Pancreas (tissue), 10 donors: ENCODE measurements around the gene ABTB2. TPM values are rescaled to one million over a fixed set of nuclear protein-coding genes. Genes with fewer than 3 reads are reported as not detected.

Experiments
- ATAC-seq, 4 donors: fragments of 200-7000 bp; cut with Tn5 transposase; one replicate each; pipeline versions ENCODE4 v1.8.0 to v1.9.1; 2020; ENCODE audit warnings: mild to moderate bottlenecking in 4 of 4, moderate library complexity in 4 of 4
- DNase-seq, 6 donors: peaks; one replicate each; pipeline ENCODE4 v3.0.0-alpha.2; 2020
- FAIRE-seq: peaks from 2 replicates; lab custom pipeline; 2012; peaks lifted over from hg19 to GRCh38; lab: Jason Lieb, UNC
- H3K27ac ChIP-seq, 4 donors: fragments of 200-600 bp; sonication (generic); 1 replicate in 3 of 4; 2 replicates in 1 of 4; pipeline versions ENCODE4 v1.5.0 to v1.8.0; 2020
- H3K27me3 ChIP-seq, 4 donors: fragments of 200-600 bp; one replicate each; pipeline ENCODE4 v1.8.0; 2021
- H3K36me3 ChIP-seq, 3 donors: fragments of 200-600 bp; sonication (generic) in 1 of 3; one replicate each; pipeline versions ENCODE4 v1.5.0 to v1.8.0; 2020 to 2021
- H3K4me1 ChIP-seq, 3 donors: fragments of 200-600 bp; one replicate each; pipeline ENCODE4 v1.8.0; 2021
- H3K4me3 ChIP-seq, 4 donors: fragments of 200-600 bp; sonication (generic) in 2 of 4; one replicate each; pipeline versions ENCODE4 v1.5.0 to v1.8.0; 2020 to 2021
- H3K9me3 ChIP-seq, 4 donors: fragments of 200-600 bp; one replicate each; pipeline ENCODE4 v1.8.0; 2021
- CTCF ChIP-seq, 4 donors: fragments of 200-600 bp; sonication (generic) in 3 of 4; IDR thresholded peaks; one replicate each; pipeline versions ENCODE4 v1.5.0 to v1.8.0; 2021; ENCODE audit warnings: antibody characterized with exemption in 4 of 4
- WGBS, 2 donors: extraction: QIAGEN DNeasy Blood & Tissue Kit; methylation state at CpG; one replicate each; pipeline ENCODE4 v1.1.7; 2013; 5-methylcytosine and 5-hydroxymethylcytosine counted together
- intact Hi-C, 3 donors: fragments of 100-400 bp; cut with DNase I; formaldehyde crosslinking; loops; one replicate each; pipeline versions ENCODE4 v1.11.1 to v1.14.2; 2022
- polyA plus RNA-seq, 2 donors: library from polyadenylated mRNA; stranded (reverse); fragments of 200-250 nt; gene quantifications; one replicate each; pipeline ENCODE4 v1.2.3, GENCODE V29; 2013
- total RNA-seq, 6 donors: library from RNA; stranded (reverse); fragmentation: NEBNext Ultra II Directional in 4 of 6; extraction: Animal tissue kit (Norgen Biotek cat#: 25700) in 4 of 6; gene quantifications; one replicate each; pipeline versions ENCODE4 v1.2.1 to v1.2.4, GENCODE V29; 2021 to 2023
- donor health status: healthy with polysubstance abuse.
- donor health status: DM: no; HTN: no; CAD: no; lungs with moderate emphysema.
- donor health status: DM: no; HTN: no; CAD: no.
- donor health status: control.
- donor health status: control.
- donor health status: Bipolar disorder and iron deficiency.
- donor health status: DM: yes; HTN: yes; CAD: no.
- donor health status: DM: no; HTN: no; CAD: no.
- donor health status: DM: no; HTN: no; CAD: no.
- donor health status: DM: yes; HTN: yes; CAD: no.

Gene ABTB2
- total and polyA plus RNA-seq, 8 donors: 0.63 to 4.4 (median 1.9) TPM

DNA sequence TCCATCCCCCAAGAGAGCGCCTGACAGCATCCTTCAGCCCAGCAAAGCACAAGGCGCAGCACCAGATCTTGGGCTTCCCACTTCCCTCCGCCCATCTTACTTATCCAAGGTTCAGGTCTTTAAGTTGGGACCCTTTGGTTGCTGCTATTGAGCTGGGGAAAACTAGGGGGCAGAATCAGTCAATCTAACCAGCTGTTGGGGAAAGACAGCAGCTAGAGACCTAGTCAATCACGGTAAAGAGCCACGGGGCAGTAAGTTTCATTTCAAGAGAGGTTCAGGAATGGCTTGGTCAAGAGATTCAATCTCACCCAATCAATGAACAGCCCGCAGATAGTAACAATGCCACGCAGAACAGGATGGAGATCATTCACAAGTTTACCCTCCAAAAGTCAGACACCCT lies 1.7 kb downstream of the ABTB2 start:
- Histone ChIP-seq H3K27me3 (no peaks in the 10 kb centered on the region), H3K27ac (no peak overlapping the region), H3K4me3 (peak overlapping the region in 2 of 4 donors; percentile 45 to 71), H3K9me3 (no peaks in the 10 kb centered on the region), H3K4me1 (peaks cover 5 to 7% (median 6%) of the 10 kb centered on the region in 3 donors), H3K36me3 (no peaks in the 10 kb centered on the region)
- TF ChIP-seq CTCF (IDR thresholded peaks at IDR 0.05): no peak
- ATAC-seq (no peak), FAIRE-seq (no peak), DNase-seq (no peak)
- 61 to 63% methylated on average over 7 of the region's 7 CpGs for WGBS, 2 donors
- intact Hi-C loops: loop anchor here in 1 of 3 donors (5.0 kb wide), 1 partner anchor 179 kb away; no protein-coding TSS in a partner anchor

GRCh38 chr11:34355726-34356125 lies 2.1 kb downstream of the ABTB2 start:
- intact Hi-C loops: loop anchor here in 1 of 3 donors (5.0 kb wide), 1 partner anchor 178 kb away; no protein-coding TSS in a partner anchor
- TF ChIP-seq CTCF (IDR thresholded peaks at IDR 0.05): no peak
- Histone ChIP-seq H3K27ac (no peak overlapping the region), H3K4me3 (no peak overlapping the region), H3K36me3 (no peaks in the 10 kb centered on the region), H3K9me3 (no peaks in the 10 kb centered on the region), H3K4me1 (peaks cover 5 to 7% (median 6%) of the 10 kb centered on the region in 3 donors), H3K27me3 (no peaks in the 10 kb centered on the region)
- DNase-seq: no peak
- 88% methylated on average over 3 of the region's 3 CpGs for whole genome bisulfite sequencing, 2 donors
- FAIRE-seq: no peak
- ATAC-seq: no peak

GRCh38 chr11:34354782-34355181 lies 3.0 kb downstream of the ABTB2 start:
- Histone ChIP-seq H3K36me3 (no peaks in the 10 kb centered on the region), H3K27ac (no peak overlapping the region), H3K4me1 (peaks cover 5 to 7% (median 6%) of the 10 kb centered on the region in 3 donors), H3K9me3 (no peaks in the 10 kb centered on the region), H3K4me3 (no peak overlapping the region), H3K27me3 (no peaks in the 10 kb centered on the region)
- no peak for TF ChIP-seq CTCF (IDR thresholded peaks at IDR 0.05)
- ATAC-seq: no peak
- intact Hi-C loops: loop anchor here in 1 of 3 donors (5.0 kb wide), 1 partner anchor 177 kb away; no protein-coding TSS in a partner anchor
- DNase-seq: no peak
- no peak for FAIRE-seq

GRCh38 chr11:34353881-34354280 lies 3.9 kb downstream of the ABTB2 start:
- no peaks in the 10 kb centered on the region for H3K36me3 ChIP-seq
- no peaks in the 10 kb centered on the region for H3K9me3 ChIP-seq
- FAIRE-seq (no peak), DNase-seq (no peak), ATAC-seq (no peak)
- no peak for TF ChIP-seq CTCF (IDR thresholded peaks at IDR 0.05)
- peaks cover 5 to 7% (median 6%) of the 10 kb centered on the region in 3 donors for H3K4me1 ChIP-seq
- H3K4me3 ChIP-seq: no peak overlapping the region
- intact Hi-C loops: no loop called here
- no peaks in the 10 kb centered on the region for H3K27me3 ChIP-seq
- H3K27ac ChIP-seq: no peak overlapping the region
- WGBS, 2 donors: 75 to 91% methylated on average over 4 of the region's 4 CpGs

DNA sequence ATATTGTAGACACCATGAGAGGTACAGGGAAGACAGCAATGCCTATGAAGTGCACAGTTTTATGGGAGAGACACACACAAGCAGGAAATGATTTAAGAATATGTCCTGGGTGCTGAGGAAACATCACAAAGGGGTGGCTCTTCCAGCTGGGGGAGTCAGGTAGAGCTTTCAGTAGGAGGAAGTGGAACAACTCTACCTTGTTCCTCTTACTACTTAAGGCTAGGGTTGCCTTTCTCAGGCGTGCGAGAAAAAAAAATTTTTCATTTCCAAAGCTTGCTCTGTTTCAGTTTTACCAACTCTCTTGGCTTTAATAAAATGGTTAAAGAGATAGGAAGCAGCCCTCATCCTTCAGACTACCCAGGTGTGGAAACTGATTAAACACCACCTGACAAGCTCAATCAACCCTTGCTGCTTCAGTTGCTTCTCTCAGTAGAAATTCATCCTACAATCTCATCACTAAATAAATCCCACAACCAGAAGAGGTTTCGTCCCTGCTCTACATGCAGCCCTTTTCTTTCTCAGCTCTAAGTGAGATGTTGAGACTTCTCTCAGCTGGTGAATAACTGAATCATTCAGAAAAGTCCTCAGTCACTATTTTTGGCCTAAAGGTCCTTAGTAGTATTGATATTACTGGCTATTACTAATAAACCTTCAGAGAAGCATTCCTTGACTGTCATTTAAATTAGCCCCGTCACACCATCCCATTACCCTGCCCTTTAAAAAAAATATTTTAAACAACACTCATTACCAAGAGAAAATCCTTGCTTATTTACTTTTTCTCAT lies 5.9 kb downstream of the ABTB2 start:
- no peak for TF ChIP-seq CTCF (IDR thresholded peaks at IDR 0.05)
- ATAC-seq (no peak), FAIRE-seq (no peak), DNase-seq (no peak)
- Histone ChIP-seq H3K9me3 (no peaks in the 10 kb centered on the region), H3K27ac (no peak overlapping the region), H3K4me1 (peaks cover 5 to 7% (median 6%) of the 10 kb centered on the region in 3 donors), H3K36me3 (no peaks in the 10 kb centered on the region), H3K4me3 (no peak overlapping the region), H3K27me3 (no peaks in the 10 kb centered on the region)
- WGBS, 2 donors: 93 to 95% methylated on average over 4 of the region's 4 CpGs
- intact Hi-C loops: no loop called here
